ENCODE measurements around the gene PSMA3.
"Not testable (repeated sequence)": the region's sequence is repeated elsewhere in the genome, so short reads cannot be mapped to it uniquely, and the experiment has no call there.

Gene PSMA3

GRCh38 chr14:58262005-58262404, 17.4 kb downstream of the PSMA3 start:
- peak in 1 of 10 donors; percentile 57 for DNase-seq
- intact Hi-C loops (cut with DNase I), result not testable (repeated sequence)

GRCh38 chr14:58265401-58265800, 20.8 kb downstream of the PSMA3 start:
- no peak for DNase-seq
- intact Hi-C loops (cut with DNase I), result no loop called here

- intact Hi-C loops (cut with DNase I), result no loop called here
- DNase-seq, result no peak
These were observed 26.0 kb downstream of the PSMA3 start for GRCh38 chr14:58270628-58271027.

DNA sequence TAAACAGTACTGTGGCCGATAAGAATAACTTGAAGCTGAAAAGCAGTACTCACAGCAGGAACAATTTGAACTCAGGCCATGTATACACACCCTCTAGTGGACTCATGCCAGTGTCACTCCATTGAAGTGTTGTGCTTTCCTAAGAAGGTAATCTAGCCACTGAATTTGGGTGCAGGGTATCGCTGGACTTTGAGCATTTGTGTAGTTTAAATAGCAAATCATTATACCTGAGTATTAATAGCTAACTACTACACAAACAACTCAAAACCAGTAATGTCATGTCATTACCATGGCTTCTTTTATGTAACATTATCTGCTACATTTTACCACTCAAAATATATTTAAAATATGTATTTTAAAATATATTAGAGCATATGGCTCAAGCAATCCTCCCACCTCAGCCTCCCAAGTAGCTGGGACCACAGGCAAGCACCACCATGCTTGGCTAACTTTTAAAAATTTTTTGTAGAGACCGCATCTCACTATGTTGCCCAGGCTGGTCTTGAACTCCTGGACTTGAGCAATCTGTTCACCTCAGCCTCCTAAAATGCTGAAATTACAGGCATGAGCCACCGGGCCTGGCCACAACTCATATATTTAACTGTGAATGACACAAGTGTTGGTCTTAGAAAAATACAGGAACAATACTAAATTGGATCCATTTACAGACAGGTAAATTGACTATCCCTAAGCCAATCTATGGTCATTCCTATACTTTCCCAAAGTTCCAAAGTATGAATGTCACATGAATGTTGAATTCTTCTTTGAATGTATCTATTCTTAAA, 28.1 kb downstream of the PSMA3 start:
- intact Hi-C loops (cut with DNase I), result no loop called here
- DNase-seq, result no peak

DNA sequence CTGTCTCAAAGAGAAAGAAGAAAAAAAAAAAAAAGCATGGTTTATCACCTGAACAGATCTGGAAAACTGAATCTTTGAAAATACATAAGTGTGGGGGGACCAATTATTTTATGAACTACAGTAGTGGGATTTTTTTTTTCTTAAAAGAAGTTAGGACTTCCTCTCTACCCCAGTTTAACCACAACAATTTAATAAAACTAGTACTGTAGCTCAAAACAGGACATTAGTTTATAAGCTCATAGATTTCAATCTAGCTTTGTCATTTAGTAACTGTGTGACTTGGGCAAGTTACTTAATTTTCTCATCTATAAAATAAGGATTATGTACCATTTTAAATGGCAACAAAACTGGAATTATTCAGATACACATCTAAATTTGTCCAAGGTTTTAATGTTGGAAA, 30.2 kb downstream of the PSMA3 start:
- no peak for DNase-seq
- intact Hi-C loops (cut with DNase I), result no loop called here

DNA sequence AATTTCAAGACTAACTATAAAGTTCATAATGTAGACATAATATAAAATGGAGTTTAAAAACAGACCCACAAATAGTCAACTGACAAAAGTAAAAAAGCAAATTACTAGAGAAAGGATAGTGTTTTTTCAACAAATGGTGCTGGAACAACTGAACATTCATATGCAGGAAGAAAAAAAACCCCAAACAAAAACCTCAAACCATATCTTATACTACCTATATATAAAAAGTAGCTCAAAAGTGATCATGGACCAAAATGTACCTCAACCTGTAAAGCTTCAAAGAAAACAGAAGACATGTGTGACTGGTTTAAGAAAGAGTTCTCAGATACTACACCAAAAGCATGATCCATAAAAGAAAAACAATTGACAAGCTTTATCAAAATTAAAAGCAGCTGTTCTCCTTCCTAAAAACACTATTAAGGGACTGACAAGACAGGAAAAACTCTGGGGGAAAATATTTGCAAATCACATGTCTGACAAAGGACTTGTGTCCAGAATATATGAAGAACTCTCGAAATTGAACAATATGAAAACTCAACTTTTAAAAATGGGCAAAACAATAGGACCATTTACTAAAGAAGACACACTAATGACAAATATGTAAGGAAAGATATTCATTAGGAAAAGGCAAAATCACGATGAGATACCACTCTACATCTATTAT, 31.0 kb downstream of the PSMA3 start:
- intact Hi-C loops (cut with DNase I), result no loop called here

DNA sequence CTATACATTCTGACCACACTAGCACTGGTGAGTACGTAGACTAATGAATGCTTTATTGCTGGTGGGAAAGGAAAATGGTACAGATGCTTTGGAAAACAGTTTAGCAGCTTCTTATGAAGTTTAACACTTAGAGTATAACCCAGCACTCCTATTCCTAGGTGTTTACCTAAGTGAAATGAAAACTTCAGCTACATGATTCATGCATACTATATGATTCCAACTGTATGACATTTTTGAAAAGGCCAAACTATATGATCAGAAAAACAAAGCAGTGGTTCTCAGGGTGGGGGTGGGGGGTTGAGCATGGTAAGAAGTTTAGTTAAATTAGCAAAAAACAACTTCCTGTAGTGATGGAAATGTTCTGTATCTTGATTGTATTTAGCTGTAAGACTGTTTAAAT, 31.6 kb downstream of the PSMA3 start:
- intact Hi-C loops (cut with DNase I), result no loop called here
- DNase-seq, result no peak

More for the DNA sequence above, 31.0 kb downstream of the PSMA3 start:
- DNase-seq, result no peak

DNA sequence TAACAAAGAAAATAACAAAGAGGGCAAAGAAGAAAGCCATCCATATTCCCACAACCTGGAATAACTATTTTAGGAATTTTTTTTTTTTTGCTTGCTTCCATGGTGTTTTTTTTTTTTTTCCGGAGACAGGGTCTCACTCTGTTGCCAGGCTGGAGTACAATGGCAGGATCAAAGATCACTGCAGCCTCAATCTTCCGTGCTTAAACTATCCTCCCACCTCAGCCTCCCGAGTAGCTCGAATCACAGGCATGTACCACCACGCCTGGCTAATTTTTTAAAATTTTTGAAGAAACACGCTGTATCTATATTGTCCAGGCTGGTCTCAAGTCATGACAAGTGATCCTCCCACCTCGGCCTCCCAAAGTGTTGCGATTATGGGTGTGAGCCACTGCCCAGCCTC, 33.5 kb downstream of the PSMA3 start:
- intact Hi-C loops (cut with DNase I), result no loop called here
- DNase-seq, result no peak

DNA sequence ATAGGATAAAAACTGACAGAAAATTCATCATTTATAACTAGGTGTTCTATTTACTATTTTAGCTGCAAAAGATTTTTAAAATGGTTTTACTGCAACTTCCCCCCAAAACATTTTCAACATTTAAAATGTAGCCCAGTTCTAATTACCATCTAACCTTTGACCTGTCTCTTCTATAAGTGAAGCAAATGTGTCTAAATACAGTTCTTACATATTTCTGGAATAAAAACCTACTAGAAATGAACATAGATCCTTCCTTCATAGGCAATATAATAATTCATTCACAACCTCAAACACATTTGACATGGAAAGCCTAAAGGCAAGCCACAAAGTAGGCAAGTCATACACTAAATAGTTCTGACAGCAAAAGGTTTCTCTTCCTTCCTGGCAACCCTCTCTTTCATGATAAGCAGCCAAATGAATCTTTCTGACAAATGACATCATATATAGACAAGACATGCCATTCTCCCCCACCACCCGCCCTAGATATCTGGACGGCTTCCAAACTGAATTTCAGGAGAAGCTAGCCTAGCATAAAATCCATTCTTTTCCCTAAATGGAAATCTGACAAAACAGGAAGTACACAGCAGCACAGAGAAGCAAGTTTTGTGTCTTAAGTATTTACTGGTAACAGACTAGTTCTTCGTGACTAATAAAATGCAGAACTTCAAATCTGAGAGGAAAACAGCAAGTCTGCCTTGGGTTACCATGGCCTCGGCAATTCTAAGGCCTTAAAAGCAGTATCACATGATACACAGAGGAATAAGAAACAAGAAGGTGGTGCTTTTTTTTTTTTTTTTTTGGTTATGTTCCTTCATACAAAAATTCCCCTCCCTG, 36.5 kb downstream of the PSMA3 start:
- DNase-seq, result no peak
- intact Hi-C loops (cut with DNase I), result no loop called here

GRCh38 chr14:58281969-58282368, 37.3 kb downstream of the PSMA3 start:
- intact Hi-C loops (cut with DNase I), result no loop called here
- DNase-seq, result no peak

- intact Hi-C loops (cut with DNase I), result no loop called here
- DNase-seq, result no peak
These were observed 38.4 kb downstream of the PSMA3 start for GRCh38 chr14:58282925-58283593.

DNA sequence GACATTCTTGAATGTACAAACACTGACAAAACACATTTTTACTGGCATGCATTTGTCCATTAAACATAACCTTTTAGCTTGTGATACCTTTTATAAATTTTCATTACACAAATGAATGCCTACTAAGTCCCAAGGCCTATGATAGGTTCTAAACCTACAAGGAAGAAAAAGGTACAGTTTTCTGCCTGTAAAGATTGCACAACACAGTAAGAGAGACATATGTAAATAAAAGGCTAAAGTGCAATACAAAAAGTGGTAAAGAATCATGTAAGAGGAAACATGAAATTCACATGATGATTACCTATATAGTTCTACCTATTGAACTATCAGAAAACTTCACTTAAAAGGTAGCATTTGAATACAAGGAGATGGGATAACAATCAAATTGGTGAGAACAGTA, 39.1 kb downstream of the PSMA3 start:
- intact Hi-C loops (cut with DNase I), result no loop called here
- no peak for DNase-seq

DNA sequence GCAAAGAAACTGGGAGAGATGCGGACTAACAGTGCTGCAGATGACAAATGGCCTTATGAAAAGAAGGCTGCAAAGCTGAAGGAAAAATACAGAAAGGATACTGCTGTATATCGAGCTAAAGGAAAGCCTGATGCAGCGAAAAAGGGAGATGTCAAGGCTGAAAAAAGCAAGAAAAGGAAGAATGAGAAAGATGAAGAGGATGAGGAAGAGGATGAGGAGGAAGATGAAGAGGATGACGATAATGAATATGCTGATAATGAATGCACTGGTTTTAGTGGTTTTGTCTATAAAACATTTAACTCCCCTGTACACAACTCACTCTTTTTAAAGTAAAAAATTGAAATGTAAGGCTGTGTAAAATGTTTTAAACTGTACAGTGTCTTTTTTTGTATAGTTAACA, 40.5 kb downstream of the PSMA3 start:
- intact Hi-C loops (cut with DNase I), result no loop called here
- DNase-seq, result no peak

DNA sequence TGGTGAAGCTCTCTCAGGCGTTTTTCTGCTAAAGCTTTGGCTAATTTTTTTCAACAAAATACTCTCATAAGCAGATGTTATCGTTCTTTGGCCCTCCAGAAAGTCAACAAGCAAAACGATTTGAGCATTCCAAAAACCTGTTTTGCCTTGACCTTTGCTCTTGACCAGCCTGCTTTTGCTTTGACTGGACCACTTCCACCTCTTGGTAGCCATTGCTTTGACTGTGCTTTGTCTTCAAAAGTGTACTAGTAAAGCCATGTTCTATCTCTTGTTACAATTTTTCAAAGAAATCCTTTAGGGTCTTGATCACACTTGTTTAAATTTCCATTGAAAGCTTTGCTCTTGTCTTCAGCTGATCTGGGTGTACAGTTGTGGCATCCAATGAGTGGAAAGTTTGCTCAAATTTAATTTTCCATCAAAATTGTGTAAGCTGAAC, 43.0 kb downstream of the PSMA3 start:
- no peak for DNase-seq
- intact Hi-C loops (cut with DNase I), result no loop called here

GRCh38 chr14:58288106-58288792, 43.6 kb downstream of the PSMA3 start:
- no peak for DNase-seq
- intact Hi-C loops (cut with DNase I), result no loop called here

DNA sequence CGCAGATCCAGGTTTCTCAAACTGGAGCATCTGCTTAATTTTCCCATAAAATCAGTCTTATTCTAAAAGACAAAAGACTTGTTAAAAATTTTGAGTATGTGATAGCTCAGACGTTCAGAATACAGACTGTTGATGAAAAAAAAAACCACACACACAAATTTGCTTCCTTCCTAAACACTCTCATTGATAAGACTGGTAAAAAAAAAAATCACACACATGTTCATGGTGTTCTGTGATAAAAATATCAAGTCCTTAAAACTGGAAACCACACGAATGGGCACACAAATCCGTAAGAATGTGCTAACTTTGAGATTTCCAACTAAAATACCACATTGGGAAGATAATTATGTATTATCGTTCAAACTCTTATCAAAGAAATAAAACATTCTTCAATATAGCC, 47.0 kb downstream of the PSMA3 start:
- intact Hi-C loops (cut with DNase I), result no loop called here
- DNase-seq, result no peak

DNA sequence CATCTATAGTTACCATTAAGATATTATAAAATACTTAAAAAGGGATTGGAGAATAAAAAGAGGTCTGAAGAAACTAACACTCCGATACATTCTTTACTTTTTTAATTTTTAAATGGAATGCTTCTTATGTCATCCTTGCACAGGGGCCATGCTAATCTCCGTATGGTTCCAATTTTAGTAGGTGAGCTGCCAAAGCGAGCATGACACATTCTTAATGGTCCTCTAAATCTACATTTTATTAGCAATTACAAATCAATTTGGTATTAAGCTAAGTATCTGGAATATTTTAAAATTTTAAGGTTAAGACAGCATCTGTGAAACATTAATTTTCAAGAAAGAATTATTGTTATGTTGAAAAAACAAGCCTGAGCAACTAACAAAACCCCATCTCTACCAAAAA, 47.5 kb downstream of the PSMA3 start:
- intact Hi-C loops (cut with DNase I), result no loop called here
- DNase-seq, result no peak

DNA sequence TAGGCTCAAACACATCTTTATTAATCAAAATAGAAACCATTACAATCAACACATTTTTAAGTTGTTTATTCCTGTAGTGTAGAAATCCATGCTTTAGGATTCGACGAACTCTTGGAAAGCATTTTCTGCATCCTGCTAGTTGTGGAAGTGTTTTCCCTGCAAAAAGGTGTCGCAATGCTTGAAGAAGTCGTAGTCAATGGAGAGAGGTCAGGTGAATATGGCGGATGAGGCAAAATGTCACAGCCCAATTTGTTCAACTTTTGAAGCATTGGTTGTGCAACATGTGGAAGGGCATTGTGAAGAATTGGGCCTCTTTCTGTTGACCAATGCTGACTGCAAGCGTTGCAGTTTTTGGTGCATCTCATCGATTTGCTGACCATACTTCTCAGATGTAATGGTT, 49.6 kb downstream of the PSMA3 start:
- intact Hi-C loops (cut with DNase I), result no loop called here
- DNase-seq, result no peak

GRCh38 chr14:58296726-58297125, 52.1 kb downstream of the PSMA3 start:
- intact Hi-C loops (cut with DNase I), result loop anchor here (1.0 kb wide), 1 partner anchor 52 kb away; the partner anchor contains the start of gene PSMA3
- DNase-seq, result no peak

- intact Hi-C loops (cut with DNase I), result loop anchor here (1.0 kb wide), 1 partner anchor 53 kb away; the partner anchor contains the start of gene PSMA3
- DNase-seq, result no peak
These were observed 52.7 kb downstream of the PSMA3 start for GRCh38 chr14:58297412-58297761.
